ENCODE measurements around the gene NRXN3. TPM values are rescaled to one million over a fixed set of nuclear protein-coding genes. Genes with fewer than 3 reads are reported as not detected.

Gene NRXN3
- total and polyA plus RNA-seq, 4 donors = 1.4 to 8.3 (median 4.4) TPM

- ATAC-seq (ENCODE audit: insufficient read depth, low FRiP score) (no peak), DNase-seq (no peak)
- Histone ChIP-seq H3K36me3 (ENCODE audit: control insufficient read depth in 4 of 4, insufficient read depth in 4 of 4, low read length in 4 of 4) (no peaks in the 10 kb centered on the region), H3K9ac (ENCODE audit: insufficient read depth in 1 of 2, low read length in 2 of 2) (no peak overlapping the region), H3K4me3 (no peak overlapping the region), H3K4me1 (ENCODE audit: control insufficient read depth in 5 of 5, insufficient read depth in 5 of 5, low read length in 5 of 5) (no peaks in the 10 kb centered on the region), H3K27ac (ENCODE audit: low read depth in 1 of 2, low read length in 1 of 2) (no peak overlapping the region), H3K9me3 (ENCODE audit: control insufficient read depth in 4 of 4, insufficient read depth in 3 of 4, low read length in 3 of 4) (no peaks in the 10 kb centered on the region), H3K27me3 (ENCODE audit: control insufficient read depth in 3 of 3, insufficient read depth in 3 of 3, low read length in 2 of 3) (no peaks in the 10 kb centered on the region)
- WGBS, 2 donors = 80 to 83% methylated on average over 7 of the region's 7 CpGs
- no peak for TF ChIP-seq CTCF (IDR thresholded peaks at IDR 0.05; ENCODE audit: control extremely low read depth, extremely low read depth)
Measured at GRCh38 chr14:78524196-78524595, 354.0 kb downstream of the NRXN3 start.

GRCh38 chr14:78524766-78525165 is 354.6 kb downstream of the NRXN3 start:
- no peak overlapping the region for H3K4me3 ChIP-seq
- DNase-seq = no peak
- WGBS, 2 donors = 90 to 95% methylated on average over 5 of the region's 5 CpGs
- ATAC-seq (ENCODE audit: insufficient read depth, low FRiP score) = no peak
- no peaks in the 10 kb centered on the region for H3K4me1 ChIP-seq (ENCODE audit: control insufficient read depth in 5 of 5, insufficient read depth in 5 of 5, low read length in 5 of 5)
- H3K27me3 ChIP-seq (ENCODE audit: control insufficient read depth in 3 of 3, insufficient read depth in 3 of 3, low read length in 2 of 3) = no peaks in the 10 kb centered on the region
- no peaks in the 10 kb centered on the region for H3K36me3 ChIP-seq (ENCODE audit: control insufficient read depth in 4 of 4, insufficient read depth in 4 of 4, low read length in 4 of 4)
- H3K9ac ChIP-seq (ENCODE audit: insufficient read depth in 1 of 2, low read length in 2 of 2) = no peak overlapping the region
- no peak overlapping the region for H3K27ac ChIP-seq (ENCODE audit: low read depth in 1 of 2, low read length in 1 of 2)
- no peak for TF ChIP-seq CTCF (IDR thresholded peaks at IDR 0.05; ENCODE audit: control extremely low read depth, extremely low read depth)
- H3K9me3 ChIP-seq (ENCODE audit: control insufficient read depth in 4 of 4, insufficient read depth in 3 of 4, low read length in 3 of 4) = no peaks in the 10 kb centered on the region

GRCh38 chr14:78530078-78530477 is 359.9 kb downstream of the NRXN3 start:
- no peaks in the 10 kb centered on the region for H3K4me1 ChIP-seq (ENCODE audit: control insufficient read depth in 5 of 5, insufficient read depth in 5 of 5, low read length in 5 of 5)
- H3K4me3 ChIP-seq = no peak overlapping the region
- no peak overlapping the region for H3K9ac ChIP-seq (ENCODE audit: insufficient read depth in 1 of 2, low read length in 2 of 2)
- no peaks in the 10 kb centered on the region for H3K9me3 ChIP-seq (ENCODE audit: control insufficient read depth in 4 of 4, insufficient read depth in 3 of 4, low read length in 3 of 4)
- WGBS, 2 donors = 18 to 24% methylated on average over 2 of the region's 2 CpGs
- H3K27me3 ChIP-seq (ENCODE audit: control insufficient read depth in 3 of 3, insufficient read depth in 3 of 3, low read length in 2 of 3) = no peaks in the 10 kb centered on the region
- ATAC-seq (ENCODE audit: insufficient read depth, low FRiP score) (no peak), DNase-seq (peak; percentile 17 to 52 (median 30))
- no peak overlapping the region for H3K27ac ChIP-seq (ENCODE audit: low read depth in 1 of 2, low read length in 1 of 2)
- H3K36me3 ChIP-seq (ENCODE audit: control insufficient read depth in 4 of 4, insufficient read depth in 4 of 4, low read length in 4 of 4) = no peaks in the 10 kb centered on the region
- TF ChIP-seq CTCF (IDR thresholded peaks at IDR 0.05; ENCODE audit: control extremely low read depth, extremely low read depth) = no peak

GRCh38 chr14:78534141-78534540 is 364.0 kb downstream of the NRXN3 start:
- no peak for ATAC-seq (ENCODE audit: insufficient read depth, low FRiP score)

More at GRCh38 chr14:78534141-78534540, 364.0 kb downstream of the NRXN3 start:
- no peaks in the 10 kb centered on the region for H3K9me3 ChIP-seq (ENCODE audit: control insufficient read depth in 4 of 4, insufficient read depth in 3 of 4, low read length in 3 of 4)
- no peak for TF ChIP-seq CTCF (IDR thresholded peaks at IDR 0.05; ENCODE audit: control extremely low read depth, extremely low read depth)
- no peaks in the 10 kb centered on the region for H3K36me3 ChIP-seq (ENCODE audit: control insufficient read depth in 4 of 4, insufficient read depth in 4 of 4, low read length in 4 of 4)
- DNase-seq = no peak
- 73 to 75% methylated on average over 2 of the region's 2 CpGs for WGBS, 2 donors
- no peak overlapping the region for H3K9ac ChIP-seq (ENCODE audit: insufficient read depth in 1 of 2, low read length in 2 of 2)
- no peaks in the 10 kb centered on the region for H3K4me1 ChIP-seq (ENCODE audit: control insufficient read depth in 5 of 5, insufficient read depth in 5 of 5, low read length in 5 of 5)
- H3K27ac ChIP-seq (ENCODE audit: low read depth in 1 of 2, low read length in 1 of 2) = no peak overlapping the region
- H3K4me3 ChIP-seq = no peak overlapping the region
- no peaks in the 10 kb centered on the region for H3K27me3 ChIP-seq (ENCODE audit: control insufficient read depth in 3 of 3, insufficient read depth in 3 of 3, low read length in 2 of 3)

All from lung (tissue), 12 donors.